ENCODE results near the gene UBE2M. TPM values are rescaled to one million over a fixed set of nuclear protein-coding genes. Genes with fewer than 3 reads are reported as not detected.
A peak's percentile ranks its signal among the peaks of the same experiment; 100 is the strongest.

Gene UBE2M
- total and polyA plus RNA-seq, 10 donors: 19.1 to 66.9 (median 40.4) TPM

DNA sequence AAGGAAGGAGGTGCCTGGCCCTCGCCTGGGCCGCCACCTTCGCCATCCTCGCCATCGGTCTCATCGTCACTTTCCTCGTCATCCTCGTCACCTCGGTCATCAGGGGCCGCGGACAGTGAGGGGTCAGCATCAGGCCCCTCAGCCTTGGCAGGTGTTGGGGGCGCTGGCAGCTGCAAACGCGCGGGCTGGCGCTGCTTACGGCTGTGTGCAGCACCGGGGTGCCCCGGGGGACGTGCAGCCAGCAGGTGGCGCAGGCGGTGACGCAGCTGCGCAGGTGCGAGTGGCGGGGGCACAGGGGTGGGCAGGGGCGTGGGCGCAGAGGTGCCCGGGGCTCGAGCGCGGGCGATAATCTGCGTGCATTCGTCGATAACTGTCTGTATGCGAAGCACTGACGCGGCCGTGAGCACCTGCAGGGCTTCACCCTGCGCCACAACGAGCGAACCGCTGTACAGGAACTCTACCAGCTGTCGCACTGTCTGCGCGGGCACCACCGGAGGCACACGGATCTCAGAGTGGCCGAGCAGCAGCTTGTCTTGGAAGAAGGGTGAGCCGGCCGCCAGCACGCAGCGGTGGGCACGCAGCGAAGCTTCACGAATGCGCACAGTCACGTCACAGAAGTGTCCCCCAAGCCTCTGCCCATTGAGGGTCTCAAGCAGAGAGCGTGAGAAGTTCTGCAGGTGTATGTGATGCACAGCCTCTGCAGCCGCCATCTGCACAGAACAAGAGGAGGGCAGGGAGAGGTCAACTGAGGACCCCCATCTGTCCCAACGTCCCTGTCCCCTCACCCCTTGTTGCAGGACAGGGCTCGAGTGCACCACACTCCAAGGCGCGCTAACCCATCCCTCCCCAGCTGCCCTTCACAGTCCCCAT is 41.2 kb downstream of the UBE2M start:
- Histone ChIP-seq H3K36me3 (peaks cover 3 to 29% (median 17%) of the 10 kb centered on the region in 6 donors), H3K4me3 (peak overlapping the region in 1 of 8 donors; percentile 85), H3K4me1 (peaks cover 25 to 74% (median 61%) of the 10 kb centered on the region in 6 donors), H3K27ac (peak overlapping the region in 1 of 8 donors; percentile 98), H3K9me3 (no peaks in the 10 kb centered on the region), H3K27me3 (replicated peaks in 1 of 7) (no peaks in the 10 kb centered on the region)
- WGBS, 5 donors: 92 to 95% (median 95%) methylated on average over 58 to 65 of the region's 65 CpGs
- TF ChIP-seq POLR2AphosphoS5 (IDR thresholded peaks at IDR 0.05): peak in 1 of 3 donors; percentile 36
- TF ChIP-seq, protein P1, sequence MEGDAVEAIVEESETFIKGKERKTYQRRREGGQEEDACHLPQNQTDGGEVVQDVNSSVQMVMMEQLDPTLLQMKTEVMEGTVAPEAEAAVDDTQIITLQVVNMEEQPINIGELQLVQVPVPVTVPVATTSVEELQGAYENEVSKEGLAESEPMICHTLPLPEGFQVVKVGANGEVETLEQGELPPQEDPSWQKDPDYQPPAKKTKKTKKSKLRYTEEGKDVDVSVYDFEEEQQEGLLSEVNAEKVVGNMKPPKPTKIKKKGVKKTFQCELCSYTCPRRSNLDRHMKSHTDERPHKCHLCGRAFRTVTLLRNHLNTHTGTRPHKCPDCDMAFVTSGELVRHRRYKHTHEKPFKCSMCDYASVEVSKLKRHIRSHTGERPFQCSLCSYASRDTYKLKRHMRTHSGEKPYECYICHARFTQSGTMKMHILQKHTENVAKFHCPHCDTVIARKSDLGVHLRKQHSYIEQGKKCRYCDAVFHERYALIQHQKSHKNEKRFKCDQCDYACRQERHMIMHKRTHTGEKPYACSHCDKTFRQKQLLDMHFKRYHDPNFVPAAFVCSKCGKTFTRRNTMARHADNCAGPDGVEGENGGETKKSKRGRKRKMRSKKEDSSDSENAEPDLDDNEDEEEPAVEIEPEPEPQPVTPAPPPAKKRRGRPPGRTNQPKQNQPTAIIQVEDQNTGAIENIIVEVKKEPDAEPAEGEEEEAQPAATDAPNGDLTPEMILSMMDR (IDR thresholded peaks at IDR 0.05 in 8 of 11, conservative IDR thresholded peaks at IDR 0.05 in 3 of 11): no peak
- TF ChIP-seq POLR2A (IDR thresholded peaks at IDR 0.05): no peak
- intact Hi-C loops (cut with DNase I; ENCODE audit: low total_unique reads): no loop called here
- no peak for DNase-seq

DNA sequence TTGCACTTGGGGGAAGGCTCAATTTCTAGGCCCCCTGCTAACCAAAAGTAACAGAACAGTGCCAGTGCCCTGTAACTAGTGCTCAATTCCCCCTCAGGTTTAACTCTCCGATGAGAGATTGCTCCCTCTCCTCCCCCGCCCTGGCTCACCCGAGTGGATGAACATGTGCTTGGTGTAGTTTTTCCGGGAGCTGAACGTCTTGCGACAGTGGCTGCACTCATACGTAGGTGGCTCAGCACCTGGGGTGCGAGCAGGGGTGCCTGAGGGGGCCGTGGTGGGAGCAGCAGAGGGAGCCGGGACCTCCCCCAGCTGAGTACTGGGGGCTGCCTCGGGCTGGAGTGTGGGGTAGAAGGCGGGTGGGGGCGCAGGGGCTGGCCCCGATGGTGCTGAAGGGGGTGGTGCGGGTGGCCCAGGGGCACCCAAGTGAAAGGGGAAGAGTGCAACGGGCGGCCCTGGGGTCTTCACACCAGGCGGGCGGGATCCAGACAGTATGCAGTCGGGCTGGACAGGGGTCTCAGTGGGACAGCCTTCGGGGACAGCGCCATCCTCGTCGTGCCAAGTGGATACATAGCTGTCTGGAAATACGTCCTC is 42.1 kb downstream of the UBE2M start:
- WGBS, 5 donors: 89 to 94% (median 92%) methylated on average over 15 to 25 of the region's 25 CpGs
- no peak for DNase-seq
- Histone ChIP-seq H3K27me3 (replicated peaks in 1 of 7) (no peaks in the 10 kb centered on the region), H3K9me3 (no peaks in the 10 kb centered on the region), H3K36me3 (peaks cover 3 to 29% (median 17%) of the 10 kb centered on the region in 6 donors), H3K4me1 (peaks cover 25 to 74% (median 61%) of the 10 kb centered on the region in 6 donors), H3K4me3 (no peak overlapping the region), H3K27ac (no peak overlapping the region)
- intact Hi-C loops (cut with DNase I; ENCODE audit: low total_unique reads): no loop called here
- TF ChIP-seq POLR2AphosphoS5 (IDR thresholded peaks at IDR 0.05): no peak

DNA sequence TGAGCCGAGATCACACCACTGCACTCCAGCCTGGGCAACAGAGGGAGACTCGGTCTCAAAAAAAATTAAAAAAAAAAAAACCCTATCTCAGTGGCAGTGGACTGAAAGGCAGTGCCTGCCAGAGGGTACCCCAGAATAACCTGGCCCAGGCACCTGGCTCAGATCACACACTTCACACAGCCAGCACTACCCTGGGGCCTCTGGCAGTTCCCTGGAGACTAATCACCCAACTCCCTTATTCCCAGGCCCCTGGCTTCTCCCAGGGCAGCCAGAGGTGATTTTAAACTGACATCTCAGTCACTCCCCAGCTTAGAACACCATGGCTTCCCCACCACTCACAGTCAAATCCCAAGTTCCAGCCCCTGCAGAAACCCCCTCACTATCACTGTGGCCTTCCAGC is 43.2 kb downstream of the UBE2M start:
- TF ChIP-seq POLR2AphosphoS5 (IDR thresholded peaks at IDR 0.05) (no peak), POLR2A (IDR thresholded peaks at IDR 0.05) (no peak)
- TF ChIP-seq, protein P1 (IDR thresholded peaks at IDR 0.05 in 8 of 11, conservative IDR thresholded peaks at IDR 0.05 in 3 of 11): no peak
- H3K4me1 ChIP-seq: peaks cover 22 to 69% (median 57%) of the 10 kb centered on the region in 6 donors
- intact Hi-C loops (cut with DNase I; ENCODE audit: low total_unique reads): no loop called here
- DNase-seq: no peak
- no peak overlapping the region for H3K4me3 ChIP-seq
- H3K9me3 ChIP-seq: no peaks in the 10 kb centered on the region
- no peaks in the 10 kb centered on the region for H3K27me3 ChIP-seq (replicated peaks in 1 of 7)
- H3K27ac ChIP-seq: no peak overlapping the region
- 87 to 94% (median 93%) methylated on average over 2 of the region's 2 CpGs for whole genome bisulfite sequencing, 5 donors
- peaks cover 3 to 34% (median 17%) of the 10 kb centered on the region in 6 donors for H3K36me3 ChIP-seq

DNA sequence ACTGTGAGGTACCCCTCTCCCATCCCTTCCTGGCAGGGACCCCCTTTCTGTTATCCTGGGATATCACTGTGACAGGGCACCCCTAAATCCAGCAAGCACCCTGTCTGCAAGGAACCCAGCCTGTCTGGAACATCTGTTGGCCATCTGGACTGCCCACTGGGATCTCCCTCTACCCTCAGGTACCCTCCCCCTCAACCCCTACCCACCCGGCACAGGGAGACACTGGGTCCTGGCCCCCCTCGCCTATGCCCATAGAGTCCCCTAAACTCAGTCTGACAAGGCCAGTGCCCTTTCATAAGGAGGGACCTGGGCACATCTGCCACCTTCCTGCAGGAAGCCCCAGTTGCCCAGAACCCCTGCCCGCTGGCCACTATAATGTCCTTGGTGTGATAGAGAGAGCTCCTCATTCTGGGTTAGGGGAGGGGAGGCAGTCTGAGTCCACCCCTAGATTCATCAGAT is 43.8 kb downstream of the UBE2M start:
- DNase-seq: no peak
- WGBS, 5 donors: 56 to 72% (median 66%) methylated on average over 3 of the region's 3 CpGs
- Histone ChIP-seq H3K27me3 (replicated peaks in 1 of 7) (no peaks in the 10 kb centered on the region), H3K4me3 (peak overlapping the region; percentile 21 to 74 (median 40)), H3K27ac (peak overlapping the region in 4 of 8 donors; percentile 55 to 77 (median 70)), H3K9me3 (no peaks in the 10 kb centered on the region), H3K4me1 (peaks cover 22 to 63% (median 54%) of the 10 kb centered on the region in 6 donors), H3K36me3 (peaks cover 3 to 34% (median 17%) of the 10 kb centered on the region in 6 donors)
- TF ChIP-seq POLR2A (IDR thresholded peaks at IDR 0.05): no peak
- TF ChIP-seq, protein P1 (IDR thresholded peaks at IDR 0.05 in 8 of 11, conservative IDR thresholded peaks at IDR 0.05 in 3 of 11): no peak
- intact Hi-C loops (cut with DNase I; ENCODE audit: low total_unique reads): no loop called here
